Kasumi-1 (cell line): ENCODE measurements around the gene DNAH5.
"Not testable (repeated sequence)": the region's sequence is repeated elsewhere in the genome, so short reads cannot be mapped to it uniquely, and the experiment has no call there.

Source experiments
- DNase-seq, 2 experiments: peaks; one replicate each; lab custom pipeline; 2025; lab: John Stamatoyannopoulos, UW

DNAH5 gene

GRCh38 chr5:13830536-13830935, 114.0 kb downstream of the DNAH5 start:
- no peak for DNase-seq

GRCh38 chr5:13821366-13821765, 123.1 kb downstream of the DNAH5 start:
- DNase-seq, result no peak

- DNase-seq, result no peak
Measured at GRCh38 chr5:13816126-13816525, 128.4 kb downstream of the DNAH5 start.

DNA sequence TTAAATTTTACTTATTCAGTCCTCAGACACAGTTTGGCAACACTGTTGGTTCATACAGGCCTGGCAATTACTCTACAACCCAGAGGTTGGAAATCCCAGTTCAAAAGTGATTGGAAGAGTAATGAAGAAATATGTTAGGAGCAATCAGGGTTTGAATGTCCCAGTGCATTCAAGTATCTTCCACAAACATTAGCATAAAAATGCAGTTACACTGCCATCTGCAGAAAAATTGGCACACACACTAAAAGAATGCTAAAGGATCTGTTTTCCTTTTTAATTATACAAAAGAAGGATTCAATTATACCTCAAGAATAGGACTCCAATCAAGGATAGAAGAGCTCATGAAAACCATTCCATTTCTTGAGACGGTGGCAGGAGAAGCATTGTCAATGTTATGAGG, 130.2 kb downstream of the DNAH5 start:
- DNase-seq, result no peak

GRCh38 chr5:13809921-13810320, 134.6 kb downstream of the DNAH5 start:
- no peak for DNase-seq

DNA sequence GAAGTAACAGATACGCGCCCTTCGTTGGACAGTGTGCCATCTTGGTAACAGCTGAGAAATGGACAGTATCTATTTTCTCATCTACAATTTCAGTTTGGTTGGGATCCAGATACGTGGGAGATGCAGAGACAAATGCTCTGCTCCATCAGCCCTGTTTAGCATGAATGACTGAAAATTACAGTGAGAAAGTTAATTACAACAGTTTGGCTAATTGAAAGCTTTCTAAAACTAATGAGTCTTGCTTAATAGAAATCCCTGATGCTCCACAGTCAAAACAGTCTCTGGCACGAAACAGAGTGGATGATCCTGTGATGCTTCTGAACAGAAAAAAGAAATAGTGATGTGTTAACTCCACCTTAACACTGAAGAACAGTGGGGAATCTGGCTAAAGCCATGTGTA, 140.2 kb downstream of the DNAH5 start:
- DNase-seq, result no peak

DNA sequence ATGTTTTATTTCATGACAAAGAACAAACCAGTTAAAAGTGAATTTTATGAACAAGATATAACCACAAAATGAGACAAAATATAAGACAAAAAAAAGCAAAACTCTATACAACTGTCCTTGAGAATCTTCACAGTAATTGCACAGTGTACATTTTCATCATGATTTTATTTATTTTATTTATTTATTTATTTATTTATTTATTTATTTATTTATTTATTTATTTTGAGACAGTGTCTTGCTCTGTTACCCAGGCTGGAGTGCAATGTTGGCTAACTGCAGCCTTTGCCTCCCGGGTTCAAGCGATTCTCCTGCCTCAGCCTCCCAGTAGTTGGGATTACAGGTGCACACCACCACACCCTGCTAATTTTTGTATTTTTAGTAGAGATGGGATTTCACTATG, 145.9 kb downstream of the DNAH5 start:
- DNase-seq, result not testable (repeated sequence)

GRCh38 chr5:13785781-13786415, 158.6 kb downstream of the DNAH5 start:
- no peak for DNase-seq

DNA sequence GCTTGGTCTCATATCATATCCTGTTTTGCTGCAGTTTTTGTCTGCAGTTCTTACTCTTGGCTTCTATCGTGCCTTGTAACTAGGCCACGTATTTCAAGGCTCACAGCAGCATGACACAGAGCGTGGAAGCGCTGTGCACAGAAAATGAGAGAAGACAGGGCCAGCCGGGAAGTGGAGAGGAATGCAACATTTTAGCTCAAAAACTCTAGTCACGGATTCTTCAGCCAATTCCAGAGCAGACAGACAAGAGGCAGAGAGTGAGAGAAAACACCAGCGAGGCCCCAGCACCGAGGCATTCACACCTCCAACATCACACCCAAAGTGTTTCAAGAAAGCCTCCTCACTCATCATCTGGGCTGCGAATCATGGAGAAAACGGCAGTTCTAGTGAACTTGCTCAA, 160.8 kb downstream of the DNAH5 start:
- no peak for DNase-seq

DNA sequence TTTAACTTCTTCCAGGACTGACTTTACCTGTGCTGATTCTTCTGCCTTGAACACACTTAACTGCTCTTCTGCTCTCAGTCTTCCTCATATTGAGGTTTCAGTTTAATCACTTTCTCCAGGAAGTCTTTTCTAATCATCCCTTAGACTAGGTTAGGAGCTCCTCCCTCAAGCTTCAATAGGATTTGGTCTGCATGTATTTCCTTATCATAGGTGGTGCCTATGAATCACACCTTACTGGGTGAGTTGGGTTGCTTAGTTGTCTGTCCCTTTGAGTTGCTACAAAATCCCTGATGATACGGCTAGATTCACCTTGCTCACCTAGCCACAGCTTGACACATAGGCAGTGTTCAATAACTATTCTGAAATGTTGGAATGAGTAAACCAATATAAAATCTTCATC, 164.4 kb downstream of the DNAH5 start:
- peak in 1 of 2 experiments; percentile 0 for DNase-seq

GRCh38 chr5:13773649-13774048, 170.8 kb downstream of the DNAH5 start:
- DNase-seq, result no peak

- DNase-seq, result no peak
Measured at GRCh38 chr5:13771011-13771571, 173.4 kb downstream of the DNAH5 start.

GRCh38 chr5:13766236-13766635, 178.3 kb downstream of the DNAH5 start:
- DNase-seq, result peak; percentile 13 to 14

DNA sequence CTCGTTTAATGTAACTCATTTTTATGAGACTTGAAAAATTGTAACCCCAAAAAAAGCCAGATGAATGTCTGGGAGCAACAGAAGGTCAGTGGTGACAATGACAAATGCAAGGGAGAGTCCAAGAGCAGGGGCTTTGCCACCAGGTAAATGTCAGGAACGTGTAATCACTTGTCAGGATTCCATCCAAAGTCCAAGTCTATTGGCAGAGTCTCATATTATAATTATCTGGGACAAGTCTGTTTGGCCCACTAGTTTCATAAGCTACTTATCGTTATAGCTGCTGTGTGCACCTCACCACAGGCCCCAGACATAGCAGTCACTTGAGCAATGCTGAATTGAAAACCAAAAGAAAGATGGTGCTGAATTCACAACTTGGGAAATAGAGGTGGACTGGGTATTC, 180.8 kb downstream of the DNAH5 start:
- DNase-seq, result no peak

GRCh38 chr5:13749766-13750165, 194.7 kb downstream of the DNAH5 start:
- no peak for DNase-seq

DNA sequence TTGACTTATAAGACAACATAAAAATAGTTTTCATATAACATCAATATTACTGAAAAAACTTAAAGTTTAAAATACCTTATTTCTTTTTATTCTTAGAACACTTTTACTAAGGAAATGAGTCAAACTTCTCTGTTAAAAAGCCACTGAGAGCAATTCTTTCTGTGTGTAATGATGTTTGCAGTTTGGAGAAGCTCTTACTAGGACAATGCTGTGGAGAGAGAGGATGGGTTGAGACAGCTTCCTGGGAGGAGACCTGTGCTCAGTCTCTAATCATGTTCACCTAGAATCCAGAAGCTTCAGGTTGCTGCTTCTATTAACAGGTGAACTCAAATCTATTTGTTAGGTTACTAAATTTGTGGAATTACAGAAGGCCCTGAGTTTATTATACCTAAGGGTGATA, 198.5 kb downstream of the DNAH5 start:
- DNase-seq, result no peak

- no peak for DNase-seq
Measured at GRCh38 chr5:13745508-13745907, 199.0 kb downstream of the DNAH5 start.

DNA sequence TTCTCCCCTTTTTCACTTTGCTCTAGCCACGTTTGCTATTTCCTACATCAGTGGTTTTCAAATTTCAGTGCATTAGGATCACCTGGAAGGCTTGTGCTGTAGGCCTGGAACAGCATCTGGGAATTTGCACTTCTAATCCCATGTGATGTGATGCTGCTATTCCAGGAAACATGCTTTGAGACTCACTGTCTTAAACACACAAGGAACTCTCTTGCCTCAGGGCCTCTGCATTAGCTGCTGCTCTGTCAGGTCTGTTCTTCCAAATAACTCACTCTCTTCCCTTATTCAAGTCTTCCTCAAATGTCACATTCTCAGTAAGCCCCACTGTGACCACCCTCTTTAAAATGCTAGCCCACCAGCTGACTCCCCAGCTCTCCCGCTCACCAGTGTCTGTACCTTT, 204.0 kb downstream of the DNAH5 start:
- no peak for DNase-seq

- DNase-seq, result no peak
Measured at GRCh38 chr5:13739479-13739878, 205.0 kb downstream of the DNAH5 start.

DNA sequence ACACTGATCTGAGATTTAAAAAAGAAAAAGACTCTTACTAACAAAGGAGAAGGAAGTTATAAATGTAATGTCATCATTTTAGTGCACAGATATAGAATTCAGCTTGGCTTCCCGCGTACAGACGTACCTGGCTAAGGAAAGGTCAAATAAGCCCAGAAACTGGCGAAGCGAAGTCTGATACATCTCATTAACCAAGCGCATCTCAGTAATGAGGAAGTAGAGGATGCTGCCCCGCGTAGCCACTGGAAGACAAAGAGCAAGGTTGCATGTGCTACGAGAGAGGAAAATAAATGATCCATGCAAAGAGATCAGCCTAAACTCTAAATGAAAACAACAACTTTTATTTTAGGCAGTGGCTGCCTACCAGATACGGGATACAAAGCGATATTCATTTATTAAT, 208.8 kb downstream of the DNAH5 start:
- DNase-seq, result no peak

GRCh38 chr5:13731121-13731628, 213.3 kb downstream of the DNAH5 start:
- no peak for DNase-seq

- DNase-seq, result no peak
Measured at GRCh38 chr5:13708906-13709305, 235.6 kb downstream of the DNAH5 start.

- DNase-seq, result no peak
Measured at GRCh38 chr5:13708432-13708831, 236.1 kb downstream of the DNAH5 start.

DNA sequence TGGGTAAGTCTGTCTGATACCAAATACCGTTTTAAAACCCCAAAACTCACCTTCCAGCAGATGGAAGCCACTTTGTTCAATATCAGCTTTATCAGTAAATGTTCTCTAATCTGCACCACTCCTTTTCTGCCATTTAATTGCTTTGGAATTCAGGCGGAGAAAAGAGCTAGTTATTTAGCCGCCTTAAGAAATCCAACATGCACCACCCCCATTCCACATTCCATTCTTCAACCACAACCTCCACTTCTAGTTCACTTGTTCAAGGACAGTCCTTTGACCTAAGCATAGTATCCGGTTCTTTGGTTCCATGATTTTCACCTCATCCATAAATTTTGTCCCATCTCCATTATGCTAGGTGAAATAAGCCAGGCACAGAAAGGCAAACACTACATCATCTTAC, 240.1 kb downstream of the DNAH5 start:
- no peak for DNase-seq
